ENCODE results near the gene TMA7.
"Not testable (repeated sequence)": the region's sequence is repeated elsewhere in the genome, so short reads cannot be mapped to it uniquely, and the experiment has no call there.

Gene TMA7

DNA sequence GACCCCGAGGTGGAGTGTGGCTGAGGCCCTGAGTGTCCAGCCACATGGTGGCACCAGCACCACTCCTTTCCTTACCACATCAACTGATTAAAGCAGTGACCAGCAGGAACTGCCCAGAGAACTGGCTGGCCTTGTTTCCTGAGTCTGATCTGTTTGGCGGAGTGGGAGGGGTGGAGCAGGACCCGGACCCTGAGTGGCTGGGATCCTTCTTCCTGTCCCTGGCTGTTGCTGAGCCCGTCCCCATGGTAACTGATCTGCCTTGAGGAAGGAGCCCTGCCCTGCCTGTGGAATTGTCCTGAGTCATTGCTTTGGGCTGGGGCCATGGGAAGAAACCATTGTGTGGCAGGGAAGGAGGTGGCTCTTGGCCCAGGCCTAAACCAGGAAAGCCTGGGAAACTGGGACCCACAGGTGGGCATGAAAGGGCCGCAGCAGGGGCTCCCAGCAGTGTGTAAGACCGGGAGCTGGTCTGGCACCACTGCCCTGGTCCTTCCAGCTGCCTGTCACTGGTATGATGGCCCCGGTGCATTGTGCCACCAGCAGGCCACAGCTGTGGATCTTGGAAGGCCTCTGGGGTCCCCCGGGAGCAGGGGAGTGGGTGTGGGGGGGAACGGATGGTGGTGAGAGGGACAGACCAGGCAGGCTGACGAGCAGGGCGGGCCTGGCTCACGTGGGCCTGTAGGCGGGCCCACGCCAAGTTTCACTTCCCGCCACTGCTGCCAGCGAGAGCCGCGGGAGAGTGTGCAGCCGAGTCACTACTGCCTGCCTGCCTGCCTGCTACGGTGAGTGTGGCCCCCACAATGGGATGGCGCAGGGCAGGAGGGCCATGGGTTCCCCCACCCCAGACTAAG is 25.7 kb downstream of the TMA7 start:
- in situ Hi-C loops (cut with HindIII; ENCODE audit: low sequenced_read_pairs): no loop called here

DNA sequence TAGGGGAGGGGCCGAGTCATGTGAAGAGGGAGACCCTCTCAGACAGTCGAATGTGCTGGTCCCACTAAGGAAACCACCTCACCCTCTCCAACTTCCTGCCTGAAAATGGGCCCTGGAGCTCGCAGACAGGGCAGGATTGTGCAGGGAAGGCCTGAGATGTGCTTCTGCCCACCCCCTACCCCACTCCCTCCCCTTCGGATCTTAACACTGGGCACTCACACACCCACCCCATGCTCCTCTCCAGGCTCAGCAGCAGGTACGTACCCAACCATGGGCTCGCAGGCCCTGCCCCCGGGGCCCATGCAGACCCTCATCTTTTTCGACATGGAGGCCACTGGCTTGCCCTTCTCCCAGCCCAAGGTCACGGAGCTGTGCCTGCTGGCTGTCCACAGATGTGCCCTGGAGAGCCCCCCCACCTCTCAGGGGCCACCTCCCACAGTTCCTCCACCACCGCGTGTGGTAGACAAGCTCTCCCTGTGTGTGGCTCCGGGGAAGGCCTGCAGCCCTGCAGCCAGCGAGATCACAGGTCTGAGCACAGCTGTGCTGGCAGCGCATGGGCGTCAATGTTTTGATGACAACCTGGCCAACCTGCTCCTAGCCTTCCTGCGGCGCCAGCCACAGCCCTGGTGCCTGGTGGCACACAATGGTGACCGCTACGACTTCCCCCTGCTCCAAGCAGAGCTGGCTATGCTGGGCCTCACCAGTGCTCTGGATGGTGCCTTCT is 26.5 kb downstream of the TMA7 start:
- in situ Hi-C loops (cut with HindIII; ENCODE audit: low sequenced_read_pairs): no loop called here

DNA sequence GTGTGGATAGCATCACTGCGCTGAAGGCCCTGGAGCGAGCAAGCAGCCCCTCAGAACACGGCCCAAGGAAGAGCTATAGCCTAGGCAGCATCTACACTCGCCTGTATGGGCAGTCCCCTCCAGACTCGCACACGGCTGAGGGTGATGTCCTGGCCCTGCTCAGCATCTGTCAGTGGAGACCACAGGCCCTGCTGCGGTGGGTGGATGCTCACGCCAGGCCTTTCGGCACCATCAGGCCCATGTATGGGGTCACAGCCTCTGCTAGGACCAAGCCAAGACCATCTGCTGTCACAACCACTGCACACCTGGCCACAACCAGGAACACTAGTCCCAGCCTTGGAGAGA is 27.0 kb downstream of the TMA7 start:
- in situ Hi-C loops (cut with HindIII; ENCODE audit: low sequenced_read_pairs): no loop called here

DNA sequence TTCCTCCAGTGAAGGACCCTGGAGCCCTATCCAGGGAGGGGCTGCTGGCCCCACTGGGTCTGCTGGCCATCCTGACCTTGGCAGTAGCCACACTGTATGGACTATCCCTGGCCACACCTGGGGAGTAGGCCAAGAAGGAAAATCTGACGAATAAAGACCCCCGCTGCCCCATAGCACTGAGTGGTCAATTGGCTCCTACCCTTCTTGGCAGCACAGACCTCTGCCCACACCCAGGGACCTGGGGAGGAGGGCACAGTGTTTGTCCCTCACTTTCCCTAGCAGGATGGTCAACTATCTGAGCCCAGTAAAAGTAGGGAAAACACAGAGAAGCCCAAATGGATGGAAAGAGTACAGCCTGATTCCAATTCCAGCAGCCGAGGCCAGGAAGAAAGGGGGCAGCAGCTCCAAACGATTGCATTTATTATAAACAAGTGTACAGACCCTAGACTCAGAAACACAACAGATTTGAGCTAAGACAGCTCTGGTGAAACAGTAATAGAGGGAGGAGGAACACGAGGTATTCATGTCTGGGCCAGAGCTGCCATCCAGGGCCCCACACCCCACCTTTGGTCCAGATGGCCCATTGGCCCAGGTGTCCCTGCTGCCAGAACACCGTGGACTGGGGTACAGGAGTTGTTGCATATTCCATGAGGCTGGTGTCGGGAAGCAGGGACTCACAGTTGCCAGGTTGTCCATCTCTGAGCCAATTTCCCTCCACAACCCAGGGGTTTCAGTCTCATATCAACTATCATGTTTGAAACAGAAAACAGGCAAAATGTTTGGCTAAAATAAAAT is 27.6 kb downstream of the TMA7 start:
- in situ Hi-C loops (cut with HindIII; ENCODE audit: low sequenced_read_pairs): no loop called here

DNA sequence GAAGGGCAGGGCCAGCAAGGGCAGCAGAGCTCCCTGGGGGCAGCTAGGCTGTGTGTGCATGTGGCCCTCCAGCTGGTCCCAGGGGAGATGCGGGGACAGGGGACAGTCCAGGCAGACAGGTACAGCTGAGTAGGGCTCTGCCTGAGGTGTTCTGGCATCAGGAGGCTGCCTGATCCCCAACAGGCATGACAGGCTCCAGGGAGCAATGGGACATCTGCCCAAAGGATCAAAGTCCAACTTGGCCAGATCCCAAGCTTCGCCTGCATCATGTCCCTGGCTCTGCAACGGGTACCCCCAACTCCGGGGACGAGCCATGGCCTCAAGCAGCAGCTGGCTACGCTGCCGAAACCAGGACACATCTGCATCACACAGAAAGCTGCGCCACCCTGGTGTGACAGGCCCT is 28.3 kb downstream of the TMA7 start:
- in situ Hi-C loops (cut with HindIII; ENCODE audit: low sequenced_read_pairs): no loop called here

DNA sequence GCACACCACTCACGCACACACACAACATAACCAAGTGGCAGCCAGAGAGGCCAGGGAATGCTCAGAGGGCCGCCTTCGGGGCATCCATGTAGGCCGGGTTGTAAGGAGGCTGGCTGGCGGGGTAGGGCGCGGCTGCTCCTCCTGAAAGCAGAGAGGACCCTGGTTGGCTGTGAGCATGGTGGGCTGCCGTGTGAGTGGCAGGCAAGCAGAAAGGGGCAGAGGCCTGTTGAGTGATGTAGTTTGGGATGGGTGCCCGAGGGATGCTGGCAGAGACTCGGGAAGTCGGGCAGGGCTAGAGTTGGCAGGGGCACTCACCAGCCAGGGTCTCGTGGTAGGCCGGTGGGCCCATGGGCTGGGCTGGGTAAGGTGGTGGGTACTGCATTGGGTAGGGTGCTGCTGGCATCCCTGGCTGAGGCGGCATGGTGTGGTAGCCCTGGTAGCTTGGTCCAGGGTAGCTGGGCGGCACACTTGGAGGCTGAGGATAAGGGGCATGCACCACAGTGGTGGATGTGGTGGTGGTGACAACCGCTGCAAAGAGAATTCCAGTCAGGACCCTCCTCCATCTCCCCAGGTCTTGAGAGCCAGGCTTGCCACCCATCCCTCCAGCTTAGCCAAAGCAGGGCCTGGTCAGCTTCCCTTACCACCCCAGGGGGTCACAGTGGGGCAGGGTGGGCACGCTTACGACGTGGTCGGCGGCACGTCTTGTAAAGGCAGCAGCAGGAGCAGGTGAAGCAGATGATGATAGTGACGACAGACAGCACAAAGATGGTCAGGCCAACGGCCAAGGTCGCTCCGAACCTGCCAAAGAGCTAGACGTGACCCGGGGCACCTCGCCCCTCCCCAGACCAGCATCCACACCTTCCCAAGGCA is 29.2 kb downstream of the TMA7 start:
- in situ Hi-C loops (cut with HindIII; ENCODE audit: low sequenced_read_pairs): no loop called here

DNA sequence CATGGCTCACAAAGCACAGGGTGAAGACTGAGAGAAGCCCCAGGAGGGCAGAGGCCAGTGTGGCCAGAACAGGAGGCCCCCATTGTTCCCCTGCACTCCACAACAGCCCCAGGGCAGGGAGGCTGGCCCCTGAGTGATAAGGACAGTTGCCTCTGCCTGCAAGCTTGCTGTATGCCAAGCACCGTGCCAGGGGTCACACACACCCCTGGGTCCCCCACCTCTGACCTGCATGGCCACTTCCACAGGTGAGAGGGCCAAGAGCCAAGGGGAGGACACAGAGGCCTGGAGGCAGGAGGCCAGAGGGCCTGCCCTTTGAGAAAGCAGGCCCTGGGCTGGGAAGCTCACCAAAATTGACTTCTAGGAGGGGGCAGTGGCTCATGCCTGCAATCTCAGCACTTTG is 30.2 kb downstream of the TMA7 start:
- in situ Hi-C loops (cut with HindIII; ENCODE audit: low sequenced_read_pairs): loop anchor here (5.0 kb wide), 1 partner anchor 87 kb away; the partner anchor contains the start of gene PFKFB4

DNA sequence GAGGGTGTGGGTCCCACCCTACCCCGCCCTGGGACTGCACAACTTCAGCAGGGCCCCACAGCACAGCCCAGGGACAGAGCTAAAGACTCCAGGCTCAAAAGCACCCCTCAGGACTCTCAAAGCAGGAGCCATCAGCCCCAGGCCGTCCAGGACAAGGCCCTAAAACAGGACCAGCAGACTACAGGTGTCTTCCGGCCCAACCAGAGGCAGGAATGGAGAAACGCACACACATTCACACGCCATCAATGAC is 32.5 kb downstream of the TMA7 start:
- in situ Hi-C loops (cut with HindIII; ENCODE audit: low sequenced_read_pairs): loop anchor here (5.0 kb wide), 1 partner anchor 85 kb away; the partner anchor contains the start of gene PFKFB4

DNA sequence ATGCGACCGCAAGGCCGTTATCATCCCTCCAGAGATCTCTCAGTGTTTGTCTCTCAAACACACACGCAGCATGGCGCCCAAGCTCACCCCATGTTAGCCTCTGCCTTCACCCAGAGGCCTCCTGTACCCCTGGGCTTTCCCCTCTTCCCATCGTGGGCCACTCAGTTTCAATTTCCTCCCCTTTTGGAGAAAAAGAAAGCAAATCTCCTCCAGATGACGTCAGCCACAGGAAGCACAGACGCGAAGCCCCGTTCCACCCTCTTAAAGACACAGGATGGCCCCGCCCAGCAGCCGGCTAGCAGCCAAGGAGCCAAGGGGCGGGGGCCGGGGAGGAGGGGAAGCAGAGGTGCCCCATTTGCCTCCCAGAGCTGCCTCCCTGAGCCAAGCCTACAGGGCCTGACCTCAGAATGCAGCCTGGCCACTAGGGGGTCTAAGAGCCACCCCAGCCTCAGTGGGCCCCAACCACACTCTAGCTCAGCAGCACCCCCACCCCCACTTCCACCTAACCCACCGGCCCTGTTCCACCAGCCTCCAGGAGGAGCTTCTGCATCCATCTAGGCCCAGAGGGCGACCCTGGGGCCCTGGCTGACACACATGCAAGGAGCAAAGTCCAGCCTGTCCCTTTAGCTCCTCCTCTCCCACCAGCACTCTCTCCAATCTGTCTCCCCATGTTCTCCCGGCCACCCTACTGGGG is 33.0 kb downstream of the TMA7 start:
- in situ Hi-C loops (cut with HindIII; ENCODE audit: low sequenced_read_pairs): loop anchor here (5.0 kb wide), 1 partner anchor 84 kb away; the partner anchor contains the start of gene PFKFB4

DNA sequence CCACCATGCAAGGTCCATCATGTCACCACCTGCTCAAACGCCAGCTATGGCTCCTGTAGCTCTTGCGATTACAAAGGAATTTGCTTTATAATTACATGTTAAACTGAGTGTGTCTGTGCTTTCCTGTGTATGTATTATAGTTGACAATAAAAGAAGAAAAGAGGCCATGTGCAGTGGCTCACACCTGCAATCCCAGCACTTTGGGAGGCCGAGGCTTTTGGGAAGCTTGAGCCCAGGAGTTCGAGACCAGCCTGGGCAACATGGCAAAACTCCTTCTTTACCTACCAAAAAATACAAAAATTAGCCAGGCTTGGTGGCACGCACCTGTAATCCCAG is 33.5 kb downstream of the TMA7 start:
- in situ Hi-C loops (cut with HindIII; ENCODE audit: low sequenced_read_pairs): loop anchor here (5.0 kb wide), 1 partner anchor 84 kb away; the partner anchor contains the start of gene PFKFB4

DNA sequence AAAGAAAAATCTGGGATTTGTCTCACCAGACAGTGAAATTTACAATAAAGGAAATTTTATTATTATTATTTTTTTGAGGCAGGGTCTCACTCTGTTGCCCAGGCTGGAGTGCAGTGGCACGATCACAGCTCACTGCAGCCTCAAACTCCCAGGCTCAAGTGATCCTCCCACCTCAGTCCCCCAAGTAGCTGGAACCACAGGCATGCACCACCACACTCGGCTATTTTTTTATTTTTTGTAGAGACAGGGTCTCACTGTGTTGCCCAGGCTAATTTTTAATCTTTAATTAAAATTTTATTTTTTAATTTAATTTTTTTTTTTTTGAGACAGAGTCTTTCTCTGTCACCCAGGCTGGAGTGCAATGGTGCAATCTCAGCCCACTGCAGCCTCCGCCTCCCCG is 34.0 kb downstream of the TMA7 start:
- in situ Hi-C loops (cut with HindIII; ENCODE audit: low sequenced_read_pairs): loop anchor here (5.0 kb wide), 1 partner anchor 83 kb away; the partner anchor contains the start of gene PFKFB4

DNA sequence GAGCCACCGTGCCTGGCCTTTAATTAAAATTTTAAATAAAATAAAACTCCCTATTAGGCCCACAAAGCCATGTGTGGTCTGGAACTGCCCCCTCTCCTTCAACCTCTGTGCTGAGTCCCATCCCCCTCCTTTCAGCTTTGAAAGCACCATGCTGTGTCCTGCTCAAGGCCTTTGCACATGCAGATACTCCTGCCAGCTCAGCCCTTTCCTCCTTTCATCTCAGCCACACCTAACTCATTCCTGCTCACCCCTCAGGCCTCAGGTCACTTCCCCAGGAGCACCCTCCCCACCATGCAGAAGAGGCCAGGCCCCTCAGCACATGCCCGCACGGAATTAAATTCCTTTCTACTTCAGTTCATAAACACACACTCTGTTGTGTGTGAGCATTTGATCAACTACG is 34.6 kb downstream of the TMA7 start:
- in situ Hi-C loops (cut with HindIII; ENCODE audit: low sequenced_read_pairs): loop anchor here (5.0 kb wide), 1 partner anchor 83 kb away; the partner anchor contains the start of gene PFKFB4

DNA sequence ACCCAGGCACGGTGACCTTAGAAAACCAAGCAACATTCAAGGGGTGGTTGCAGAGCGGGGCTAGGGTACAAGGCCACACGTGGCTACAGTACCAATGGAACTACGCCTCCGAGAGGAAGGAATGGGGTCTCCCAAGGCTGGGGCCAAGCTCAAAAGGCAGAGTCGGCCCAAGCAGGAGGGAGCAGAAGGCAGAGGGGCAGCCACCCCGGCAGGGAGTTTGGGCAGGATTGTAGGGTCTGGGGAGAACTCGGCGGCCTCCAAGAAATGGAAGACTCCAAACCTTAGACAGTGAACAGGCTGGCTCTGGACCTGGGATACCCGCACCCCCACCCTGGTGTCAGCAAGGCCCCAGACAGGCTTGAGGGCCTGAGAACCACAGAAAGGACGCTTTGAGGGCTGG is 35.1 kb downstream of the TMA7 start:
- in situ Hi-C loops (cut with HindIII; ENCODE audit: low sequenced_read_pairs): no loop called here

DNA sequence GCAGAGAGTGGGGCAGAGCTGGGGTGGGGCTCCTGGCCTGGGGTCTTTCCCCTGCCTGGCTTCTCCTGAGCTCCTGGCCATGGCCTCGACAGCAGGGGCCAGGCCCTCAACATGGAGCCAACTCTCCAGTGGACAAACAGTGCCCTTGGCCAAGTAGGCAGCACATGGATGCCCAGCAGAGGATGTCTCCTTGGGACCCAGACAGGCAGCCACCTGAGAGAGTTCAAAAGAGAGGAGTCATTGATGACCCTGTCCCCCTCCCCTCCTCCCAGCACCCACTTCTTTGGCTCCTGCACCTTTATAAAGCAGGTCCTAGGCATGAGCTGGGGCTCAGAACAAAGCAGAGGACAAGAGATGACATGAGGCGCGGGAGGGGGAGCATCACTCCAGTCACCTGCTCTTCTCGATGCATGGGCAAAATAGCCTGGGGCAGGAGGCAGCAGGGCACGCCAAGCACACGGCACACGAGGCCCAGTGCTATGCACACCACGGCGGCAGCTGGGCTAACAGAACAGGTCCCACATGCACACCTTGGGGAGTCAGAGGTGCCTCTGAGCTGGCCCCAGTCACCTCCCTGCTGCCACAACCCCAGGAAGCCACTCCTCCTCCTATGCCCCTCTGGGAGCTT is 36.5 kb downstream of the TMA7 start:
- in situ Hi-C loops (cut with HindIII; ENCODE audit: low sequenced_read_pairs): no loop called here

DNA sequence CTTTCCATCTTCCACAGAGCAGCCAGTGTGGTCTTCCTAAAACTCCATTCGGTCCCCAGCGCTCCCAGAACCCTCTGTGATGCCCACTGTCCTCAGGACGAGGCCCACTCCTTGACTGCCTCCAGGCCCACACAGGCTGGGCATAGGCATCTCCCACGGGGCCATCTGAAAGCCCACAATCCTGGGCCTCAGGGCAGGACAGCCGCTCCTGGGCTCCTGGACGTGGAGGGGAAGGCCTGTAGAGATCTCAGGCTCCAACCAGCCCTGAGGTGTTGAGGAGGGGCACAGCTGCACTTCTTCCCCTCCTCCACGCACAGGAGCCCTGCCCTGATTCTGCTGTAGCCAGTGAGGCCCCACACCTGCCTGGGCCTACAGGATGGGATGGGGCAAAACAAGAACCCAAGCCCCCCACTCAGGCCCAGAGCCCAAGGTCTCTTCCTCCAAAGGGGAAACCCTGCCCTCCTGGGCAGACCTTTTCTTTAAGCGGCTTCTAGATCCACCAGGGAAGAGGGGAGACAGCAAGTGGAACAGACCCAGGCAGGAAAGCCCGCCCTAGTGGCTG is 38.0 kb downstream of the TMA7 start:
- in situ Hi-C loops (cut with HindIII; ENCODE audit: low sequenced_read_pairs): no loop called here

DNA sequence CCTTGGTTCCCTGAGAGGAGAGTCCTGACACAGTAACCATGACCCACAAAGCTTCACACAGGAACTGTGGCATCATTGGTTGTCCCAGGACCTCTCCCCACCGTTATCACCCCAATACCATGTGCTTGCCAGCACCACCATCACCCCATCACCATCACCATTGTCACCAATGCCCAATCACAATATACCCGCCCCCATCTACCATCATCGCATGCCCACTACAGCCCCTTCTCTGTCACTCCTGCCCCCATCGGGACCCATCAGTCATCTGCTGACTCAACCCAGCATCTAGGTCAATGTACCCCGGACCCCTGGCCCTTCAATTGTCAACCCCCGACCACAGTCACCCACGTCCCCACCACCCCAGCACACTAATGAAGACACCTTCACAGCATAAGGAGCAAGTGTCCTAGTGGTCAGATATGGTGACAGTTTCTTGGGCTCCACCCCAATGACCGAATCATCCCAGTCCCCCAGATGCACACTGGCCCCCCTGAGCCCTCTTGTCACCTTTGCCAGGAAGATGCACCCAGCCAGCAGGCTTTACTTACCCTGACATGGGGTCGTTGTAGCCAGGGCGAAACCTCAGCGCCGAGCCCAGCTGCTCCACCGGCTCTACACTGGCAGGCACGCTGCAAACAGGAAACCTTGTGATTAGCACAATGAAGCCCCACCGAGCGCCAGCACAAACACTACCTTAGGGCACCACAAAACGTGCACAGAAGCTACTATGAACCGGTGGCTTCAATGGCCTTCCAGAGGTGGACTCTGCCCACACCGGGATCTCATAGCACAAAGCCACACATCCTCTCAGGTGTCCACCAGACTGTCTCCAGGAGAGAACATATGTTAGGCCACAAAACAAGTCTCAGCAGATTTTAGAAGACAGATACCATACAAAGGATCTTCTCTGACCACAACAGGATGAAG is 38.8 kb downstream of the TMA7 start:
- in situ Hi-C loops (cut with HindIII; ENCODE audit: low sequenced_read_pairs): no loop called here

DNA sequence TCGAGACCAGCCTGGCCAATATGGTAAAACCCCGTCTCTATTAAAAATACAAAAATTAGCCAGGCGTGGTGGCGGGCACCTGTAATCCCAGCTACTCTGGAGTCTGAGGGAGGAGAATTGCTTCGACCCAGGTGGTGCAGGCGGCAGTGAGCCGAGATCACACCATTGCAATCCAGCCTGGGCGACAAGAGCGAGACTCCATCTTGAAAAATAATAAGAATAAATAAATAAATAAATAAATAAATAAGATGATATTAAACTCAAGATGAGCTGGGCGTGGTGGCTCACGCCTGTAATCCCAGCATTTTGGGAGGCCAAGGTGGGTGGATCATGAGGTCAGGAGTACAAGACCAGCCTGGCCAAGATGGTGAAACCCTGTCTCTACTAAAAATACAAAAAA is 40.8 kb downstream of the TMA7 start:
- in situ Hi-C loops (cut with HindIII; ENCODE audit: low sequenced_read_pairs): not testable (repeated sequence)

DNA sequence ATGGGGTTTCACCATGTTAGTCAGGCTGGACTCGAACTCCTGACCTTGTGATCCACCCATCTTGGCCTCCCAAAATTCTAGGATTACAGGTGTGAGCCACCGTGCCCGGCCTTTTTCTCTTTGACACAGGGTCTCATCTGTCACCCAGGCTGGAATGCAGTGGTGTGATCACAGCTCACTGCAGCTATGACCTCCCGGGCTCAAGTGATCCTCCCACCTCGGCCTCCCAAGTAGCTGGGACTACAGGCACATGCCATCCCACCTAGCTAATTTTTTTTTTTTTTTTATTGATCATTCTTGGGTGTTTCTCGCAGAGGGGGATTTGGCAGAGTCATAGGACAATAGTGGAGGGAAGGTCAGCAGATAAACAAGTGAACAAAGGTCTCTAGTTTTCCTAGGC is 42.8 kb downstream of the TMA7 start:
- in situ Hi-C loops (cut with HindIII; ENCODE audit: low sequenced_read_pairs): not testable (repeated sequence)

All from DLD1 (cell line).